Activated CD8-positive, alpha-beta memory T cell treated with anti-CD3 and anti-CD28 coated beads, Interleukin-2, amount 50 U/mL, for 48 hours (primary cell): ENCODE measurements around the gene MAN2B2.

Source experiments
- DNase-seq: peaks from one replicate; pipeline ENCODE4 v3.0.0-alpha.2; 2020

Gene MAN2B2

DNA sequence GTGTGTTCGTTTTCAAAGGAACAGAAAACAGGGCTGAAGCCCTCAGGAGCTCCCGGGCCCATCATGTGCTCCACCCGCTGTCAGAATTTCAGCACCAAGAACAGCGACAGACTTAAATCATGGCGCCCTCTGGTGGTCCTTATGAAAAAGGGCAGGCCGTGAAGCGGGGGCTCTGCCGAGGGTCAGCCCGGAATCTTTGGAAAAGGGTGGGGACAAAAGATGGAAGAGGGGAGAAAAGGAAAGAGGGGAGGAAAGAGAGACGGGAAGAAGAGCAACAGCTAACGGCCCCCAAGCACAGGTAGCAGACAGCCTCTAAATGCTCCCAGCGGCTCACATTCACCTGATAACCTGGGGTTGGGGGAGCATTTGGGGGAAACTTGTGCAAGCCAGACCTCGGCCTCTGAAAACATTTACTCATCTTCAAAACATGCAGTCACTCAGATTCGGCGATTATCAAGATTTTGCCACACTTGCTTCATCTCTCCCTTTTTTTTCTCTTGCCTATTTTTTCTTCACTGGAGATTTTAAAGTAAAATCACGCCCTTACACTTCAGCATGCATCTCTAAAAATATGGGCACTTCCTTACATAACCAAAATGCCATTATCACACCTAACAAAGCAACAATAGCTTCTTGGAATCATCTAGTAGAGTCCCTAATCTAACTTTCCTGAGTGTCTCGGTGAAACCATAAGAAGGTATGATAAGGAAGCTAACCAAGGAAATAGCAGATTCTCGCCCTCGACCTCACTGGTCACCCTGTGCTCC lies 28.1 kb upstream of the MAN2B2 start:
- DNase-seq = peak; percentile 68

DNA sequence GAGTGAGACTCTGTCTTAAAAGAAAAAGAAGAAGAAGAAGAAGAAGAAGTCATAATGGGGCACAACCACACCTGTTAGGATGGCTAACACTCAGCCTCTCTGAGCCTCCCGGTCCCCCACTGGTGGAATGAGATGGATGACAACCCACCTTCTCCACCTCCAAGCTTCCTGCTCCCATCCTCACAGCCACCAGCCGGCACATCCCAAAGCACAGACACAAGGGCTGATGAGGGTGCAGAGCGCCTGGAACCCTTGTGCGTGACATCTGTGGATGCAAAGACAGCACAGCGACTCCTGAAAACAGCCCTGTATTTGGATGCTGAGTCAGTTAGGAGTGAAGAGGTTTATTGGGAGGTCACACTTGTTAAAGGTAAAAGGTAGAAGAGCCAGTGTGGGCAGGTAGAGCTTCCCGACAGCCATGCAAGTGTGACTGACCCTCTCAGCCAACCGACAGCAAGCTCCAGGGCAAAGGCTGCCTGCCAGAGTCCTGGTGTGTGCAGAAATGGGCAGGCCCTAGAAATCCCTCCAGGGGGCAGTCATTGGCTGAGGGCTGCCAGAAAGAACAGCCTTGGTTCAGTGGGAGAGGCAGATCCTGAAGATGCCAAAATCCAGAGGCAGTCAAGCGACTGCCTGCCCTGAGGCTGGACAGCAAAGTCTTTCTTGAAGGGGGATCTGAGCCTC lies 26.6 kb upstream of the MAN2B2 start:
- DNase-seq = no peak

GRCh38 chr4:6548882-6549230 lies 26.1 kb upstream of the MAN2B2 start:
- DNase-seq = no peak

DNA sequence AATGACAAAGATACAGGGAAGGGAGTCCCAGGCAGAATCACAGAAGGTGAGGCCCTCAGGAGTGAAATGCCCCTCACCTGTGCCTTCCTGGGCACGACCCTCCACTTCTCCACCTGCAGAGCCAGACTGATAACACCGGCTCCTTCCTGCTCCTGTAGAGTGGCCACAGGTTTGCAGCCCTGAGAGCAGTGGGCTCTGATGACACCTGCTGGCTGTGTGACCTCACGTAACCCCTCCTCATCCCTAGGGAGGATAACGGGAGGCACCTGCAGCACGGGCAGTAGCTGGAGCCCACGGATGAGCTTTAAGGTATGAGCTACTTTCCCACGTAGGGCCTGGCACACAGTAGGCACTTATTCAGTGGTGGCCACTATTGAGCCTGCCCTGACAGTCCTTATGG lies 25.5 kb upstream of the MAN2B2 start:
- DNase-seq = no peak

- DNase-seq = no peak
These were observed 24.9 kb upstream of the MAN2B2 start for GRCh38 chr4:6549890-6550620.

DNA sequence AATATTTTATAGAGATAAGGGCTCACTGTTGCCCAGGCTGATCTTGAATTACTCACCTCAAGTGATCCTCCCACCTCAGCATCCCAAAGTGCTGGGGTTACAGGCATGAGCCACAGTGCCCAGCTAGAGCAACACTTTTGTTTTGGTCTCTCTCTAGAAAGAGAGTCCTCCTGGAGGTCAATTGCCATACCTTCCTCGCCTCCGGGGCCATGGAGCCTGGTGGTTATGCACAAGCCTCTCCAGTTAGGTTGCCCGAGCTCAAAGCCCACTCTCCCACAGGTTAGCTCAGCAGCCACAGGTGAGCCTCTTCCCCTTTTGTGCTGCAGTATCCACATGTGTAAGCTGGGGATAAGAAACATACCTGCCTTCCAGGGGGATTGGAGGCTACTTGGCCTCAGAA lies 24.2 kb upstream of the MAN2B2 start:
- no peak for DNase-seq

- DNase-seq = no peak
These were observed 23.3 kb upstream of the MAN2B2 start for GRCh38 chr4:6551660-6552059.

- no peak for DNase-seq
These were observed 19.5 kb upstream of the MAN2B2 start for GRCh38 chr4:6555519-6555918.

DNA sequence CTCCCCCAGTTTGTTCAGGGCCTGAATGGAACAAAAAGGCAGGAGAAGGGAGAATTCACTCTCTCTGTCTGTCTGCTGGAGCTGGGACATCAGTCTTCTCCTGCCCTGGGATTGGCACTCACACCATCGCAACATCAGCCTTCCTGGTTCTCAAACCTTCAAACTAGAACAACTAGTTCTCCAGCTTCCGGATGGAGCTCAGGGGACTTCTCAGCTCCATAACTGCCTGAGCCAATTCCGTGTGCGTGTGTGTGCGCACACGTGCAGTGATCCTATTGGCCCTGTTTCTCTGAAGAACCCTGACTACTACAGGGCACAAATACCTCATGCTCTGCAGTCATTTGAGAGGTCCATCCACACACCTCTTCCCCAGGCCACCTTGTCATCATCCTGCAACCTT lies 18.7 kb upstream of the MAN2B2 start:
- no peak for DNase-seq

DNA sequence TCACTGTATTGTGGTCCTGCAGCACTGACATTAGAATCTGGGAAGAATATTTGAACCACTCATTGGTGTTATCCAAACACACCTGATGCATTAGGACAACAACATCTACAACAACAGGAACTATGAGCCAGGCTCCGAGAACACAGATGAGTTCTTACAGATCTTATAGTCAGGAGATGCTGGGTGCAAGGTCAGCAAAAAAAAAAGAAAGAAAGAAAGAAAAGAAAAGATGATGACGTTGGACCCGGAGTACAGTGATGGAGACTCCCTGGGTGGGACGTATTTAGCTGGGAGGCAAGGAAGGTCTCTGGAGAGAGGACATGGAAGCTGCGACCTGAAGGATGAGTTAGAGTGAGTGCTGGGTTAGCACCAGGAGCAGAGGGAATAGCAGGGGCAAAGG lies 17.8 kb upstream of the MAN2B2 start:
- DNase-seq = no peak

- no peak for DNase-seq
These were observed 17.1 kb upstream of the MAN2B2 start for GRCh38 chr4:6557856-6558255.

DNA sequence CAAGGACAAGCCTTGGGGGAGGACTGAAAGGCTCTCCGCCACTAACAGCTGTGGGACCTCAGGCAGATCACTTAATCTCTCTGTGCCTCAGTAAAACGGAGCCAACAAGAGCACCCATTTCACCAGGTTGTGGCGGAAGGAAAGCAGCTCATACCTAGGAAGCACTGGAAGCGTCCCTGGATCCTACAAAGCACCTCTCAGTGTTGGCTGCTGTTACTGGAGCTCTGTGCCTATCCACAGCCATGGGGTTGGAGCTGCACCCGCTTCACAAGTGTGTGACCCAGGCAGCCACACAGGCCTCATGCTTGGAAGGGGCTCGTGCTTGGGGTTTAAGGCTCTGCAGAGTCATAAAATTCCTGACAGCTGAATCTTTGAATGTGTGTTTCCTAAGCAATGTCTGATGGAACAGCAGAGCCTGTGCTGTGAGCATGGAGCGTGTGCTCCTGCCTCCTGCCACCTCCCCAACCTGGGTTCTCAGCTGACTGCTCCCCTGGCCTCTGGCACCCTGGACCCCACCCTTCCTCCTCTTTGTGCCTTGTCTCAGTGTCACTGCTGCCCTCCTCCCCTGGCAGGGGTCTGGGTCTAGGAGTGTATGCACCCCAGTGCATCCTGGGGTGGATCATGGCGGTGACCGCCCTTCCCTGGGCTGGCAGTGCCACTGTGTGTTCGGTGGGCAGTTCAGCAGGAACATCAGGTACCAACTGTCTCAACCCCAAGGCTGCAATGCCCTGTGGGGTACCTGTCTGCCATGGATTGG lies 14.4 kb upstream of the MAN2B2 start:
- no peak for DNase-seq

- DNase-seq = no peak
These were observed 13.8 kb upstream of the MAN2B2 start for GRCh38 chr4:6561173-6561516.

- DNase-seq = no peak
These were observed 13.2 kb upstream of the MAN2B2 start for GRCh38 chr4:6561706-6562371.

- DNase-seq = no peak
These were observed 11.8 kb upstream of the MAN2B2 start for GRCh38 chr4:6562931-6563901.

- DNase-seq = no peak
These were observed 10.9 kb upstream of the MAN2B2 start for GRCh38 chr4:6563935-6564645.

GRCh38 chr4:6565691-6566390 lies 9.1 kb upstream of the MAN2B2 start:
- no peak for DNase-seq

DNA sequence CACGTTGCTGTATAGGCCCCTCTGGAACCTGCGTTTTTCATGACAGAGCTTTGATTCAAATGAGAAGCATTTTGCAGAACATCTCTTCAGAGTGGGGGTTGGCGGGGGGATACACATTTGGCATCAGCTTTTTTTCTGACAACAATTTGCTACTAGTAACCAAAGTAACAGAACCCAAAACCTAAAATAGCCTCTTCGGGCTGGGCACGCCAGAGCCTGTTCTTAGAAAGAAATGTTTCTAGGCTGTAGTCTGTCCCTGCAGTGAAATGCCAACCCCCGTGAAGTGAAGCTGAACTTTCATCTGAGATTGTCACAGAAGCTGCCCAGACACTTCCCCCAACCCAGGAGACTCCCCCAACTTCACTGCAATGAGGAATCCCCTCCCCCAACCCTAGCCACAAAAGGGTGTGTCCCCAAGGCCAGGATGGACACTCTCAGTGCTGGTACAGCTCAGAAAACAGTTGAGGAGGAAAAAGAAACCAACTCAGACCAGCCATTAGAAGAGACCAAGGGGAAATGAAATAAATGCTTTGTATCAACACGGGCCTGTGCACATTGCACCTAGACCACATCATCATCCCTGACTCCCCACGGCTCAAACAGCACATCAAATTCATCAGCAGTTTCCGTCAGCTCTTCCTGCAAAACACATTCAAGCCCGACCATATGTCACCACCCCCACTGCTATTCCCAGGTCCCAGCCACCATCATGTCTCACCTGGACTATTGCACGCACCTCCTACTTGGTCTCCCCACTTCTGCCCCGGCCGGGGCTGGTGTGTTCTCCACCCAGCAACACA lies 8.4 kb upstream of the MAN2B2 start:
- no peak for DNase-seq

DNA sequence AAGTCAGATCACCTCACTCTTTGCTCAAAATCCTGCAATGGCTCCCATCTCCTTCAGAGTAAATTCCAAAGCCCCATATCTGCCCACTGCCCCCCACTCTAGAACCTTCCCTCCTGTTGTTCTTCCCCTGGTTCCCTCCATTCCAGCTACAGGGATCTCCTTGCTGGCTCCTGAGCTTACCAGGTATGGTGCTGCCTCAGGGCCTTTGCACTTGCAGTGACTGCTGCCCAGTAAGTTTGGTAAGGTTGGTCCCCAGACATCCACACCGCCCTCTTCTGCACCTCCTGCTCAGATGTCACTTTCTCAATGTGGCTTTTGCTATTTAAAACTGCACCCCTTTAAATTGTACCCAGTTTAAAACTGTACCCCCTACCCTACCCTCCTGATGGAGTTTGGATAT lies 7.8 kb upstream of the MAN2B2 start:
- DNase-seq = no peak
